Measurements from ENCODE around the gene SELENOP. TPM values are rescaled to one million over a fixed set of nuclear protein-coding genes. Genes with fewer than 3 reads are reported as not detected.

SELENOP gene
- total and polyA plus RNA-seq, 2 of the 8 experiments (the other 6 are each of a cell fraction or from before 2014, with no cell fraction given) = 5.5 to 19.4 TPM

DNA sequence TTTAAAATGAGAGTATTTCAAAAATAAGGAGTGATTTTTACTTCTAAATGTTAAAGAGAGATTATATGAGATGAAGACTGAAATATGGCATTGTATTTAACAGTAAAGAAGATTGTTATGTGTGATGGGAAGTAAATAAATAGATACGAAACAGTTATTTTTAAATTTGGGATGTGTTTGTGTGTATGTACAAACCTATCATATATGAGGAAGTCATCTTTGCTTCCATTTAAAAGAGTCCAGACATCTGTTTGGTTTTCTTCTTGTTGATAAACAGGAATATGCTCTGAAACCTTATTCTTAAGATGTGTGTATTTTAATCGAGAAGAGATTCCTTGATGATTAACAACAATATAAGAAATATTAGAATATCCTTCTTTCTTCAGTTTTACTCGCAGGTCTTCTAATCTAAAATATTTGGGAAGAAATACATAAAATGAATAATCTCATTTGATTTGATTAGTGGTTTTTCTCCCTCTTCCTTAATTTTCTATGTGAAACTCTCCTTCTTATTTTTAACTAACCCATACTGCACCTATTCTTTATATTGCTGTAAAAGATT is 4.9 kb downstream of the SELENOP start:
- no peak overlapping the region for H4K5ac ChIP-seq (ENCODE audit: insufficient read length, low read depth, low read length)
- H3K14ac ChIP-seq (ENCODE audit: insufficient read length) = no peak overlapping the region
- no peak overlapping the region for H3K4me3 ChIP-seq (ENCODE audit: extremely low read depth in 1 of 4, insufficient read depth in 2 of 4, low read depth in 3 of 4, low read length in 4 of 4)
- H3K36me3 ChIP-seq (ENCODE audit: control insufficient read depth in 2 of 4, insufficient read depth in 4 of 4, low read length in 3 of 4) = peaks cover 0 to 26% (median 1%) of the 10 kb centered on the region in 4 experiments; a peak in 2 of 8 replicates
- H2BK12ac ChIP-seq (ENCODE audit: low read depth, low read length) = no peak overlapping the region
- no peak overlapping the region for H2BK20ac ChIP-seq (ENCODE audit: low read length)
- no peak overlapping the region for H3K18ac ChIP-seq (ENCODE audit: extremely low read depth, low read length)
- no peaks in the 10 kb centered on the region for H3K27me3 ChIP-seq (replicated peaks in 1 of 4; ENCODE audit: control insufficient read depth in 3 of 4, extremely low read depth in 1 of 4, insufficient read depth in 3 of 4, low read length in 3 of 4)
- CTCF ChIA-PET (ENCODE audit: partially characterized antibody) = no interaction called here
- H2BK120ac ChIP-seq (replicated peaks; ENCODE audit: low read depth, low read length) = no peak overlapping the region
- peaks cover under 1 to 6% (median 3%) of the 10 kb centered on the region in 4 experiments; a peak in 4 of 7 replicates for H3K4me1 ChIP-seq (replicated peaks in 1 of 4; ENCODE audit: control insufficient read depth in 3 of 4, insufficient read depth in 4 of 4, low read length in 3 of 4)
- H2BK5ac ChIP-seq (ENCODE audit: low read depth, low read length) = no peak overlapping the region
- H3K9ac ChIP-seq (replicated peaks in 1 of 4; ENCODE audit: extremely low read depth in 1 of 4, low read depth in 3 of 4, low read length in 3 of 4) = no peak overlapping the region
- FAIRE-seq (no peak), DNase-seq (ENCODE audit: low read depth in 1 of 2, low spot score in 2 of 2) (no peak)
- H3K56ac ChIP-seq (replicated peaks; ENCODE audit: insufficient read length, low read depth, low read length) = no peak overlapping the region
- H3K23ac ChIP-seq (ENCODE audit: insufficient read length) = no peak overlapping the region
- POLR2A ChIA-PET (ENCODE audit: partially characterized antibody) = no interaction called here
- no peaks in the 10 kb centered on the region for H3K9me3 ChIP-seq (ENCODE audit: insufficient read depth in 2 of 2, low read depth in 1 of 2, low read length in 1 of 2)
- no peaks in the 10 kb centered on the region for H3K79me1 ChIP-seq (ENCODE audit: low read depth, low read length)
- no peak overlapping the region for H3K27ac ChIP-seq (ENCODE audit: low read depth, low read length)
- peaks cover 0 to 6% of the 10 kb centered on the region in 2 experiments; a peak in 1 of 4 replicates for H3K79me2 ChIP-seq (ENCODE audit: control insufficient read depth in 1 of 2, insufficient read depth in 2 of 2, low read length in 2 of 2)
- no peaks in the 10 kb centered on the region for H3K23me2 ChIP-seq (ENCODE audit: low read depth, low read length)
- H4K20me1 ChIP-seq (replicated peaks in 1 of 2; ENCODE audit: control insufficient read depth in 1 of 2, insufficient read depth in 2 of 2, low read length in 2 of 2) = no peaks in the 10 kb centered on the region
- no peak overlapping the region for H3K4ac ChIP-seq (replicated peaks; ENCODE audit: insufficient read length, low read depth, low read length)
- WGBS, 2 experiments (ENCODE audit: extremely low coverage in 1 of 2, insufficient coverage in 1 of 2, insufficient read length in 1 of 2, insufficient replicate concordance in 2 of 2, low coverage in 1 of 2, low lambda C conversion rate in 2 of 2, missing lambda C conversion rate in 1 of 2) = 90 to 100% methylated on average over 1 to 3 of the region's 3 CpGs
- H2BK15ac ChIP-seq (ENCODE audit: low read length) = no peak overlapping the region
- H4K91ac ChIP-seq (replicated peaks; ENCODE audit: insufficient read length, low read length) = no peak overlapping the region
- no peak overlapping the region for H4K8ac ChIP-seq (ENCODE audit: extremely low read depth, insufficient read depth, low read length)
- H2AK5ac ChIP-seq (ENCODE audit: low read depth, low read length) = no peak overlapping the region
- no peak overlapping the region for H2AFZ ChIP-seq (ENCODE audit: low read length)
- H3K4me2 ChIP-seq (ENCODE audit: insufficient read depth in 1 of 2, low read depth in 2 of 2, low read length in 2 of 2) = no peak overlapping the region
- no peak for TF ChIP-seq JUN (IDR thresholded peaks at IDR 0.05; ENCODE audit: low read depth, low read length)
- no peak for TF ChIP-seq SRF (IDR thresholded peaks at IDR 0.05; ENCODE audit: low read depth, low read length)
- no peak for TF ChIP-seq E2F6 (IDR thresholded peaks at IDR 0.05)
- TF ChIP-seq CTBP2 (IDR thresholded peaks at IDR 0.05; ENCODE audit: borderline replicate concordance, insufficient read depth, insufficient read length, low read length) = no peak
- no peak for TF ChIP-seq HDAC6 (IDR thresholded peaks at IDR 0.05; ENCODE audit: low read depth, low read length)
- TF ChIP-seq KDM4A (IDR thresholded peaks at IDR 0.05; ENCODE audit: low read depth, low read length, severe bottlenecking) = no peak
- TF ChIP-seq CREB1 (IDR thresholded peaks at IDR 0.05) = no peak
- no peak for TF ChIP-seq CTCF (IDR thresholded peaks at IDR 0.05; ENCODE audit: control extremely low read depth in 1 of 3, insufficient read depth in 1 of 3, low read depth in 1 of 3, low read length in 3 of 3)
- TF ChIP-seq NRF1 (IDR thresholded peaks at IDR 0.05; ENCODE audit: low read depth, low read length) = no peak
- no peak for TF ChIP-seq JUND (IDR thresholded peaks at IDR 0.05; ENCODE audit: low read length)
- TF ChIP-seq GABPA (IDR thresholded peaks at IDR 0.05; ENCODE audit: borderline replicate concordance, insufficient read depth, low read length) = no peak
